Keratinocyte (primary cell): ENCODE data around the gene LAMA2. TPM values are rescaled to one million over a fixed set of nuclear protein-coding genes. Genes with fewer than 3 reads are reported as not detected.

ENCODE experiments used
- DNase-seq: peaks from one replicate; pipeline ENCODE4 v3.0.0-alpha.2; 2011; ENCODE audit warnings: low read depth, missing footprints, low spot score
- FAIRE-seq: peaks from 2 replicates; lab custom pipeline; 2011; peaks lifted over from hg19 to GRCh38; lab: Jason Lieb, UNC
- H2AFZ ChIP-seq: 2 replicates; pipeline ENCODE4 v1.6.0; 2012; ENCODE audit warnings: low read length, control low read depth, inconsistent platforms; ENCODE audit not compliant: control insufficient read depth
- H3K27ac ChIP-seq: 2 replicates; pipeline ENCODE4 v1.5.1; 2011; ENCODE audit warnings: low read length; ENCODE audit not compliant: control insufficient read depth, insufficient read depth
- H3K27me3 ChIP-seq: 3 replicates; pipeline ENCODE4 v1.6.0; 2011; ENCODE audit warnings: low read length; ENCODE audit not compliant: control insufficient read depth, insufficient read depth; ENCODE audit errors: extremely low read depth
- H3K36me3 ChIP-seq, 2 experiments: 2 replicates in 1 of 2; 3 replicates in 1 of 2; pipeline ENCODE4 v1.5.1; 2011; ENCODE audit warnings: low read length in 2 of 2, mild to moderate bottlenecking in 1 of 2; ENCODE audit not compliant: control insufficient read depth in 2 of 2, insufficient read depth in 2 of 2; ENCODE audit errors: extremely low read depth in 1 of 2
- H3K4me1 ChIP-seq: 3 replicates; pipeline ENCODE4 v1.5.1; 2011; ENCODE audit warnings: low read length; ENCODE audit not compliant: control insufficient read depth, insufficient read depth; ENCODE audit errors: extremely low read depth
- H3K4me2 ChIP-seq: 3 replicates; pipeline ENCODE4 v1.6.0; 2011; ENCODE audit warnings: low read depth, low read length; ENCODE audit not compliant: control insufficient read depth, insufficient read depth; ENCODE audit errors: extremely low read depth
- H3K4me3 ChIP-seq, 3 experiments: fragments of 200-600 bp in 1 of 3; sonication (generic) in 1 of 3; 2 replicates in 2 of 3; 3 replicates in 1 of 3; pipeline ENCODE4 v1.5.1; 2011 to 2016; ENCODE audit warnings: low read length in 3 of 3, mild to moderate bottlenecking in 3 of 3, control low read depth in 2 of 3, inconsistent platforms in 1 of 3, low read depth in 1 of 3, mixed read lengths in 1 of 3, mixed run types in 1 of 3, moderate library complexity in 1 of 3; ENCODE audit not compliant: control insufficient read depth in 2 of 3, insufficient read depth in 2 of 3; ENCODE audit errors: extremely low read depth in 1 of 3
- H3K79me2 ChIP-seq: 2 replicates; pipeline ENCODE4 v1.6.0; 2012; ENCODE audit warnings: low read length; ENCODE audit not compliant: control insufficient read depth, insufficient read depth
- H3K9ac ChIP-seq: 3 replicates; pipeline ENCODE4 v1.6.0; 2011; ENCODE audit warnings: low read length; ENCODE audit not compliant: control insufficient read depth, insufficient read depth; ENCODE audit errors: extremely low read depth
- H3K9me1 ChIP-seq: 3 replicates; pipeline ENCODE4 v1.6.0; 2011; ENCODE audit warnings: low read length; ENCODE audit not compliant: control insufficient read depth, insufficient read depth; ENCODE audit errors: extremely low read depth
- H3K9me3 ChIP-seq: 2 replicates; pipeline ENCODE4 v1.5.1; 2012; ENCODE audit warnings: low read depth, low read length; ENCODE audit not compliant: control insufficient read depth
- H4K20me1 ChIP-seq: 3 replicates; pipeline ENCODE4 v1.6.0; 2011; ENCODE audit warnings: low read length; ENCODE audit not compliant: control insufficient read depth, insufficient read depth; ENCODE audit errors: extremely low read depth
- EZH2 ChIP-seq: IDR thresholded peaks from one replicate; pipeline ENCODE4 v1.6.1; 2012; ENCODE audit warnings: inconsistent platforms, mild to moderate bottlenecking, low read length, moderate library complexity
- dilution Hi-C: fragments of 300-500 bp; cut with MboI; formaldehyde crosslinking; loops from one replicate; pipeline ENCODE4 v1.7.0; 2020; ENCODE audit warnings: low sequenced_read_pairs; ENCODE audit not compliant: extremely low pct_ligation_motif_present
- polyA plus RNA-seq, 5 experiments: library from polyadenylated mRNA; depleted of rRNA in 3 of 5; stranded (reverse) in 3 of 5; stranded (forward) in 1 of 5; unstranded in 1 of 5; fragments of >200 nt; gene quantifications; 1 replicate in 1 of 5; 2 replicates in 3 of 5; 3 replicates in 1 of 5; pipeline versions ENCODE4 v1.2.1 to v1.2.3, GENCODE V29; 2011 to 2012; ENCODE audit warnings: missing spikeins in 2 of 5, low read depth in 1 of 5, low replicate concordance in 1 of 5
- TF ChIP-seq, protein P1 (sequence below), 3 experiments: IDR thresholded peaks in 1 of 3; conservative IDR thresholded peaks in 1 of 3; optimal IDR thresholded peaks in 1 of 3; 2 replicates in 2 of 3; 3 replicates in 1 of 3; pipeline versions ENCODE3 to v1.5.1; 2011; ENCODE audit warnings: low read length in 3 of 3, mild to moderate bottlenecking in 3 of 3, moderate library complexity in 2 of 3, control low read depth in 1 of 3, inconsistent platforms in 1 of 3; ENCODE audit not compliant: insufficient read depth in 2 of 3; ENCODE audit errors: extremely low read depth in 1 of 3

The LAMA2 gene
- polyA plus RNA-seq, 1 donor (not counting 4 experiments of a cell fraction or from before 2014, with no cell fraction given): 1.4 TPM

GRCh38 chr6:129183187-129183591 is 300.3 kb downstream of the LAMA2 start:
- Histone ChIP-seq H4K20me1 (no peaks in the 10 kb centered on the region), H3K27me3 (no peaks in the 10 kb centered on the region), H3K9ac (no peak overlapping the region), H3K4me3 (no peak overlapping the region), H2AFZ (no peak overlapping the region), H3K79me2 (no peaks in the 10 kb centered on the region), H3K4me2 (no peak overlapping the region), H3K27ac (peak overlapping the region; percentile 25), H3K9me1 (no peaks in the 10 kb centered on the region), H3K4me1 (peaks cover 21% of the 10 kb centered on the region), H3K9me3 (no peaks in the 10 kb centered on the region), H3K36me3 (no peaks in the 10 kb centered on the region)
- DNase-seq (no peak), FAIRE-seq (no peak)
- dilution Hi-C loops: no loop called here
- TF ChIP-seq, protein P1, sequence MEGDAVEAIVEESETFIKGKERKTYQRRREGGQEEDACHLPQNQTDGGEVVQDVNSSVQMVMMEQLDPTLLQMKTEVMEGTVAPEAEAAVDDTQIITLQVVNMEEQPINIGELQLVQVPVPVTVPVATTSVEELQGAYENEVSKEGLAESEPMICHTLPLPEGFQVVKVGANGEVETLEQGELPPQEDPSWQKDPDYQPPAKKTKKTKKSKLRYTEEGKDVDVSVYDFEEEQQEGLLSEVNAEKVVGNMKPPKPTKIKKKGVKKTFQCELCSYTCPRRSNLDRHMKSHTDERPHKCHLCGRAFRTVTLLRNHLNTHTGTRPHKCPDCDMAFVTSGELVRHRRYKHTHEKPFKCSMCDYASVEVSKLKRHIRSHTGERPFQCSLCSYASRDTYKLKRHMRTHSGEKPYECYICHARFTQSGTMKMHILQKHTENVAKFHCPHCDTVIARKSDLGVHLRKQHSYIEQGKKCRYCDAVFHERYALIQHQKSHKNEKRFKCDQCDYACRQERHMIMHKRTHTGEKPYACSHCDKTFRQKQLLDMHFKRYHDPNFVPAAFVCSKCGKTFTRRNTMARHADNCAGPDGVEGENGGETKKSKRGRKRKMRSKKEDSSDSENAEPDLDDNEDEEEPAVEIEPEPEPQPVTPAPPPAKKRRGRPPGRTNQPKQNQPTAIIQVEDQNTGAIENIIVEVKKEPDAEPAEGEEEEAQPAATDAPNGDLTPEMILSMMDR (optimal IDR thresholded peaks at IDR 0.05 in 1 of 3, IDR thresholded peaks at IDR 0.05 in 1 of 3, conservative IDR thresholded peaks at IDR 0.05 in 1 of 3; ENCODE audit: extremely low read depth in 1 of 3, insufficient read depth in 2 of 3, low read length in 3 of 3): no peak
- no peak for TF ChIP-seq EZH2

- no peak for TF ChIP-seq EZH2
- TF ChIP-seq, protein P1 (optimal IDR thresholded peaks at IDR 0.05 in 1 of 3, IDR thresholded peaks at IDR 0.05 in 1 of 3, conservative IDR thresholded peaks at IDR 0.05 in 1 of 3; ENCODE audit: extremely low read depth in 1 of 3, insufficient read depth in 2 of 3, low read length in 3 of 3): no peak
- peak overlapping the region; percentile 29 for H3K27ac ChIP-seq
Measured at GRCh38 chr6:129183681-129184301, 300.9 kb downstream of the LAMA2 start.

More at GRCh38 chr6:129183681-129184301, 300.9 kb downstream of the LAMA2 start:
- H3K9me3 ChIP-seq: no peaks in the 10 kb centered on the region
- H3K9me1 ChIP-seq: no peaks in the 10 kb centered on the region
- H3K79me2 ChIP-seq: no peaks in the 10 kb centered on the region
- peak overlapping the region; percentile 56 for H2AFZ ChIP-seq
- H3K36me3 ChIP-seq: no peaks in the 10 kb centered on the region
- H4K20me1 ChIP-seq: no peaks in the 10 kb centered on the region
- peak overlapping the region; percentile 30 for H3K4me2 ChIP-seq
- H3K27me3 ChIP-seq: no peaks in the 10 kb centered on the region
- DNase-seq (peak; percentile 30), FAIRE-seq (peak; percentile 88)
- H3K4me1 ChIP-seq: peaks cover 21% of the 10 kb centered on the region
- no peak overlapping the region for H3K4me3 ChIP-seq
- H3K9ac ChIP-seq: no peak overlapping the region
- dilution Hi-C loops: no loop called here
